SK-N-MC (cell line): ENCODE measurements around the gene LAMA3.

ENCODE experiments used
- DNase-seq: peaks from one replicate; pipeline ENCODE4 v3.0.0-alpha.2; 2011; ENCODE audit warnings: low read depth, low spot score
- H3K27ac ChIP-seq: fragments of 200-600 bp; sonication (generic); 2 replicates; pipeline ENCODE4 v1.5.1; 2016; ENCODE audit warnings: mixed run types
- H3K36me3 ChIP-seq: fragments of 200-600 bp; sonication (generic); 2 replicates; pipeline ENCODE4 v1.6.1; 2017; ENCODE audit warnings: antibody characterized with exemption, low read length, mixed read lengths; ENCODE audit not compliant: insufficient read depth
- H3K4me3 ChIP-seq: fragments of 200-600 bp; sonication (generic); 2 replicates; pipeline ENCODE4 v1.5.1; 2016
- H3K9ac ChIP-seq: fragments of 200-600 bp; sonication (generic); 2 replicates; pipeline ENCODE4 v1.8.0; 2017; ENCODE audit warnings: mixed run types, mixed read lengths; ENCODE audit not compliant: insufficient read length
- H3K9me3 ChIP-seq: fragments of 200-600 bp; sonication (generic); 2 replicates; pipeline ENCODE4 v1.6.1; 2017; ENCODE audit warnings: low read depth, mild to moderate bottlenecking, antibody characterized with exemption, low read length, moderate library complexity, mixed read lengths
- EZH2 ChIP-seq: fragments of 200-600 bp; sonication (generic); IDR thresholded peaks from one replicate; pipeline ENCODE4 v1.6.1; 2017; ENCODE audit warnings: antibody characterized with exemption
- FOXP2 ChIP-seq: optimal IDR thresholded peaks from 2 replicates; pipeline ENCODE3; 2011; ENCODE audit warnings: mild to moderate bottlenecking, moderate library complexity; ENCODE audit not compliant: insufficient read depth; ENCODE audit errors: extremely low read length, control extremely low read depth
- POLR2AphosphoS5 ChIP-seq: IDR thresholded peaks from 2 replicates; pipeline ENCODE4 v1.6.1; 2012; ENCODE audit warnings: mild to moderate bottlenecking, low read depth, low read length, borderline replicate concordance

The LAMA3 gene

GRCh38 chr18:23900994-23901393, 211.7 kb downstream of the LAMA3 start:
- no peak for DNase-seq
- Histone ChIP-seq H3K4me3 (no peak overlapping the region), H3K9me3 (no peaks in the 10 kb centered on the region), H3K27ac (no peak overlapping the region), H3K9ac (no peak overlapping the region), H3K36me3 (no peaks in the 10 kb centered on the region)
- TF ChIP-seq POLR2AphosphoS5 (no peak), EZH2 (no peak), FOXP2 (no peak)

- TF ChIP-seq EZH2 = no peak
- TF ChIP-seq POLR2AphosphoS5 = no peak
- TF ChIP-seq FOXP2 = no peak
- H3K27ac ChIP-seq = no peak overlapping the region
- no peak overlapping the region for H3K4me3 ChIP-seq
- no peak for DNase-seq
- no peaks in the 10 kb centered on the region for H3K36me3 ChIP-seq
- no peak overlapping the region for H3K9ac ChIP-seq
- H3K9me3 ChIP-seq = no peaks in the 10 kb centered on the region
These were observed 213.1 kb downstream of the LAMA3 start for GRCh38 chr18:23902396-23902795.

- H3K9me3 ChIP-seq = no peaks in the 10 kb centered on the region
- TF ChIP-seq FOXP2 = no peak
- no peak for TF ChIP-seq POLR2AphosphoS5
- no peak for TF ChIP-seq EZH2
- no peak overlapping the region for H3K9ac ChIP-seq
- no peak overlapping the region for H3K4me3 ChIP-seq
- H3K36me3 ChIP-seq = no peaks in the 10 kb centered on the region
- no peak for DNase-seq
- no peak overlapping the region for H3K27ac ChIP-seq
These were observed 214.7 kb downstream of the LAMA3 start for GRCh38 chr18:23903971-23904370.

GRCh38 chr18:23906658-23907057, 217.4 kb downstream of the LAMA3 start:
- Histone ChIP-seq H3K36me3 (no peaks in the 10 kb centered on the region), H3K27ac (no peak overlapping the region), H3K9me3 (no peaks in the 10 kb centered on the region), H3K9ac (no peak overlapping the region), H3K4me3 (no peak overlapping the region)
- TF ChIP-seq FOXP2 (no peak), EZH2 (no peak), POLR2AphosphoS5 (no peak)
- no peak for DNase-seq

GRCh38 chr18:23908827-23909226, 219.6 kb downstream of the LAMA3 start:
- Histone ChIP-seq H3K9ac (no peak overlapping the region), H3K9me3 (no peaks in the 10 kb centered on the region), H3K36me3 (no peaks in the 10 kb centered on the region), H3K27ac (no peak overlapping the region), H3K4me3 (no peak overlapping the region)
- DNase-seq = no peak
- no peak for TF ChIP-seq POLR2AphosphoS5
- no peak for TF ChIP-seq FOXP2
- no peak for TF ChIP-seq EZH2

GRCh38 chr18:23910032-23910431, 220.8 kb downstream of the LAMA3 start:
- no peak for DNase-seq
- TF ChIP-seq FOXP2 (no peak), EZH2 (no peak), POLR2AphosphoS5 (no peak)
- H3K9ac ChIP-seq = no peak overlapping the region
- no peaks in the 10 kb centered on the region for H3K36me3 ChIP-seq
- no peak overlapping the region for H3K27ac ChIP-seq
- no peak overlapping the region for H3K4me3 ChIP-seq
- no peaks in the 10 kb centered on the region for H3K9me3 ChIP-seq

- Histone ChIP-seq H3K27ac (no peak overlapping the region), H3K4me3 (no peak overlapping the region), H3K36me3 (no peaks in the 10 kb centered on the region), H3K9ac (no peak overlapping the region), H3K9me3 (no peaks in the 10 kb centered on the region)
- DNase-seq = no peak
- TF ChIP-seq POLR2AphosphoS5 (no peak), FOXP2 (no peak), EZH2 (no peak)
These were observed 223.1 kb downstream of the LAMA3 start for GRCh38 chr18:23912356-23912755.

- Histone ChIP-seq H3K27ac (no peak overlapping the region), H3K9ac (no peak overlapping the region), H3K36me3 (no peaks in the 10 kb centered on the region), H3K4me3 (no peak overlapping the region), H3K9me3 (no peaks in the 10 kb centered on the region)
- DNase-seq = no peak
- TF ChIP-seq EZH2 = no peak
- no peak for TF ChIP-seq POLR2AphosphoS5
- no peak for TF ChIP-seq FOXP2
These were observed 227.1 kb downstream of the LAMA3 start for GRCh38 chr18:23916338-23916737.

GRCh38 chr18:23918395-23919032, 229.3 kb downstream of the LAMA3 start:
- no peaks in the 10 kb centered on the region for H3K36me3 ChIP-seq
- H3K4me3 ChIP-seq = no peak overlapping the region
- H3K9me3 ChIP-seq = no peaks in the 10 kb centered on the region
- H3K27ac ChIP-seq = no peak overlapping the region
- DNase-seq = peak; percentile 34
- TF ChIP-seq POLR2AphosphoS5 (no peak), FOXP2 (no peak), EZH2 (no peak)
- no peak overlapping the region for H3K9ac ChIP-seq
